IMR-90 (cell line): ENCODE measurements around the gene CLCA2. TPM values are rescaled to one million over a fixed set of nuclear protein-coding genes. Genes with fewer than 3 reads are reported as not detected.

Source experiments
- ATAC-seq: fragments of 200-7000 bp; cut with Tn5 transposase; 2 replicates; pipeline ENCODE4 v1.9.1; 2020; ENCODE audit warnings: low read depth, mild to moderate bottlenecking, moderate library complexity
- BruUV-seq: library from RNA; stranded (reverse); fragments of 400-500 nt; replicated peaks from 2 replicates; lab custom pipeline; 2021; lab: Mats Ljungman, UMichigan
- CTCF ChIA-PET: fragments of 300-600 bp; formaldehyde crosslinking; extraction: SDS; loops from one replicate; lab custom pipeline; 2021; ENCODE audit warnings: antibody characterized with exemption; lab: Yijun Ruan, JAX
- POLR2A ChIA-PET: fragments of 300-600 bp; sonication (Branson Sonifier 250); formaldehyde crosslinking; loops from one replicate; lab custom pipeline; 2022; ENCODE audit warnings: antibody characterized with exemption; ENCODE audit not compliant: unreplicated experiment; lab: Charles Lee
- DNase-seq: peaks from one replicate; pipeline ENCODE4 v3.0.0; 2013
- H2AFZ ChIP-seq: replicated peaks from 2 replicates; pipeline ENCODE3; 2013; ENCODE audit warnings: low read length, mild to moderate bottlenecking; ENCODE audit not compliant: poor library complexity
- H2AK5ac ChIP-seq: 2 replicates; pipeline ENCODE4 v1.6.1; 2013; ENCODE audit warnings: low read depth, low read length, inconsistent platforms
- H2AK9ac ChIP-seq: replicated peaks from 2 replicates; pipeline ENCODE3; 2013; ENCODE audit warnings: mild to moderate bottlenecking, low read depth, low read length, moderate library complexity; ENCODE audit not compliant: poor library complexity
- H2BK120ac ChIP-seq: 2 replicates; pipeline ENCODE4 v1.6.1; 2013; ENCODE audit warnings: low read depth, low read length, inconsistent platforms
- H2BK15ac ChIP-seq: 3 replicates; pipeline ENCODE4 v1.6.1; 2013; ENCODE audit warnings: low read depth, low read length, inconsistent platforms
- H2BK20ac ChIP-seq: 2 replicates; pipeline ENCODE4 v1.6.1; 2013; ENCODE audit warnings: low read depth, mild to moderate bottlenecking, inconsistent platforms, low read length, moderate library complexity
- H2BK5ac ChIP-seq: 2 replicates; pipeline ENCODE4 v1.6.1; 2013; ENCODE audit warnings: mild to moderate bottlenecking, low read depth, low read length, inconsistent platforms; ENCODE audit not compliant: poor library complexity, severe bottlenecking
- H3K14ac ChIP-seq: replicated peaks from 2 replicates; pipeline ENCODE4 v1.6.1; 2013; ENCODE audit warnings: low read depth, low read length, inconsistent platforms
- H3K18ac ChIP-seq: 2 replicates; pipeline ENCODE4 v1.6.1; 2013; ENCODE audit warnings: low read depth, low read length, control low read depth
- H3K23ac ChIP-seq: 2 replicates; pipeline ENCODE4 v1.6.1; 2013; ENCODE audit warnings: low read depth, low read length, inconsistent platforms
- H3K27ac ChIP-seq: 2 replicates; pipeline ENCODE4 v1.5.1; 2013; ENCODE audit warnings: mild to moderate bottlenecking, control low read depth, low read length; ENCODE audit not compliant: insufficient read depth
- H3K27me3 ChIP-seq: 2 replicates; pipeline ENCODE4 v1.6.1; 2013; ENCODE audit warnings: low read length; ENCODE audit not compliant: control insufficient read depth, insufficient read depth
- H3K36me3 ChIP-seq: 2 replicates; pipeline ENCODE4 v1.6.1; 2013; ENCODE audit warnings: low read length, mixed read lengths; ENCODE audit not compliant: control insufficient read depth, insufficient read depth
- H3K4ac ChIP-seq: 2 replicates; pipeline ENCODE4 v1.6.1; 2013; ENCODE audit warnings: low read depth, low read length, inconsistent platforms
- H3K4me1 ChIP-seq: 2 replicates; pipeline ENCODE4 v1.6.1; 2013; ENCODE audit warnings: low read length, mixed read lengths; ENCODE audit not compliant: control insufficient read depth, insufficient read depth
- H3K4me2 ChIP-seq: 2 replicates; pipeline ENCODE4 v1.6.1; 2013; ENCODE audit warnings: low read depth, mild to moderate bottlenecking, control low read depth, low read length, moderate library complexity
- H3K4me3 ChIP-seq: 2 replicates; pipeline ENCODE4 v1.5.1; 2013; ENCODE audit warnings: low read depth, mild to moderate bottlenecking, control low read depth, low read length, moderate library complexity; ENCODE audit not compliant: insufficient read depth
- H3K56ac ChIP-seq: 2 replicates; pipeline ENCODE4 v1.6.1; 2013; ENCODE audit warnings: low read length, inconsistent platforms; ENCODE audit not compliant: insufficient read depth; ENCODE audit errors: extremely low read depth
- H3K79me1 ChIP-seq, 2 experiments: 2 replicates each; pipeline ENCODE4 v1.6.1; 2013; ENCODE audit warnings: low read length in 2 of 2, inconsistent platforms in 1 of 2, low read depth in 1 of 2
- H3K9ac ChIP-seq: 2 replicates; pipeline ENCODE4 v1.6.1; 2013; ENCODE audit warnings: low read depth, low read length, control low read depth
- H3K9me1 ChIP-seq: 2 replicates; pipeline ENCODE4 v1.6.1; 2013; ENCODE audit warnings: low read length, inconsistent platforms; ENCODE audit not compliant: insufficient read depth
- H3K9me3 ChIP-seq: 2 replicates; pipeline ENCODE4 v1.6.1; 2013; ENCODE audit warnings: low read length; ENCODE audit not compliant: control insufficient read depth, insufficient read depth
- H4K20me1 ChIP-seq: 2 replicates; pipeline ENCODE4 v1.6.1; 2013; ENCODE audit warnings: low read length, inconsistent platforms; ENCODE audit not compliant: insufficient read depth
- H4K5ac ChIP-seq: 2 replicates; pipeline ENCODE4 v1.6.1; 2013; ENCODE audit warnings: mild to moderate bottlenecking, low read depth, low read length, control low read depth
- H4K8ac ChIP-seq, 2 experiments: 2 replicates each; pipeline ENCODE4 v1.6.1; 2013; ENCODE audit warnings: low read depth in 2 of 2, low read length in 2 of 2, control low read depth in 1 of 2, inconsistent platforms in 1 of 2
- H4K91ac ChIP-seq: 2 replicates; pipeline ENCODE4 v1.6.1; 2013; ENCODE audit warnings: low read depth, low read length, inconsistent platforms; ENCODE audit not compliant: insufficient read depth
- BHLHE40 ChIP-seq: fragments of 150-350 bp; IDR thresholded peaks from 2 replicates; pipeline ENCODE4 v1.6.1; 2016; ENCODE audit warnings: mild to moderate bottlenecking, low read depth, low read length
- CEBPB ChIP-seq: IDR thresholded peaks from 2 replicates; pipeline ENCODE4 v1.6.1; 2012; ENCODE audit warnings: low read depth, low read length, improper control_type of control experiment
- CHD1 ChIP-seq: IDR thresholded peaks from 2 replicates; pipeline ENCODE4 v1.6.1; 2012; ENCODE audit warnings: low read depth, low read length, improper control_type of control experiment
- FOS ChIP-seq: fragments of 150-350 bp; IDR thresholded peaks from 2 replicates; pipeline ENCODE4 v1.6.1; 2016; ENCODE audit warnings: low read depth, low read length
- MAFK ChIP-seq: IDR thresholded peaks from 2 replicates; pipeline ENCODE4 v1.6.1; 2012; ENCODE audit warnings: low read depth, low read length, improper control_type of control experiment
- MAZ ChIP-seq: IDR thresholded peaks from 2 replicates; pipeline ENCODE4 v1.6.1; 2012; ENCODE audit warnings: low read depth, mild to moderate bottlenecking, low read length, improper control_type of control experiment, moderate library complexity, borderline replicate concordance
- MXI1 ChIP-seq: IDR thresholded peaks from 2 replicates; pipeline ENCODE4 v1.6.1; 2012; ENCODE audit warnings: low read depth, mild to moderate bottlenecking, low read length, moderate library complexity, borderline replicate concordance
- NFE2L2 ChIP-seq: fragments of 150-350 bp; IDR thresholded peaks from 2 replicates; pipeline ENCODE4 v1.6.1; 2016; ENCODE audit warnings: low read depth, mild to moderate bottlenecking, low read length
- POLR2A ChIP-seq: IDR thresholded peaks from 2 replicates; pipeline ENCODE4 v1.6.1; 2012; ENCODE audit warnings: mild to moderate bottlenecking, low read depth, low read length
- RAD21 ChIP-seq: IDR thresholded peaks from 2 replicates; pipeline ENCODE4 v1.6.1; 2012; ENCODE audit warnings: low read length, improper control_type of control experiment
- RCOR1 ChIP-seq: IDR thresholded peaks from 2 replicates; pipeline ENCODE4 v1.6.1; 2012; ENCODE audit warnings: mild to moderate bottlenecking, low read length, improper control_type of control experiment; ENCODE audit not compliant: insufficient replicate concordance
- RFX5 ChIP-seq: IDR thresholded peaks from 2 replicates; pipeline ENCODE4 v1.8.0; 2012; ENCODE audit warnings: low read depth, mild to moderate bottlenecking, low read length, moderate library complexity
- SMC3 ChIP-seq: fragments of 150-350 bp; IDR thresholded peaks from 2 replicates; pipeline ENCODE4 v1.6.1; 2016; ENCODE audit warnings: low read depth, mild to moderate bottlenecking, antibody characterized with exemption, low read length, moderate library complexity
- WGBS, 2 experiments: methylation state at CpG; one replicate each; pipeline versions ENCODE4 v1.1.5 to v1.1.7; 2013; ENCODE audit warnings: missing lambda C conversion rate in 2 of 2; ENCODE audit not compliant: insufficient read length in 1 of 2; ENCODE audit errors: extremely low coverage in 2 of 2; 5-methylcytosine and 5-hydroxymethylcytosine counted together
- dilution Hi-C: fragments of 300-500 bp; cut with HindIII; formaldehyde crosslinking; loops from one replicate; pipeline ENCODE4 v1.14.3; 2018; ENCODE audit warnings: low sequenced_read_pairs; ENCODE audit not compliant: unreplicated experiment
- in situ Hi-C: fragments of 300-500 bp; cut with MboI; formaldehyde crosslinking; loops from 3 replicates; pipeline ENCODE4 v1.14.3; 2019; ENCODE audit warnings: low sequenced_read_pairs, inconsistent platforms, mixed read lengths
- intact Hi-C: fragments of 100-400 bp; cut with micrococcal nuclease; formaldehyde crosslinking; loops from 2 replicates; pipeline ENCODE4 v1.10.0; 2022
- polyA plus RNA-seq, 3 experiments: library from polyadenylated mRNA; depleted of rRNA; stranded (reverse); fragments of >200 nt; gene quantifications; 2 replicates each; pipeline ENCODE4 v1.2.3, GENCODE V29; 2012; ENCODE audit warnings: low replicate concordance in 1 of 3
- total RNA-seq: library from RNA; depleted of rRNA; stranded (reverse); fragments of >200 nt; gene quantifications from 2 replicates; pipeline ENCODE4 v1.2.3, GENCODE V29; 2012
- TF ChIP-seq, protein P1 (sequence below): fragments of 150-350 bp; IDR thresholded peaks from 2 replicates; pipeline ENCODE4 v1.6.1; 2017; ENCODE audit warnings: mild to moderate bottlenecking, antibody characterized with exemption, low read length, low read depth
- TF ChIP-seq, protein P2 (sequence below): fragments of 150-350 bp; IDR thresholded peaks from 2 replicates; pipeline ENCODE4 v1.6.1; 2016; ENCODE audit warnings: low read depth, mild to moderate bottlenecking, low read length, moderate library complexity, borderline replicate concordance
- TF ChIP-seq, protein P3 (sequence below): conservative IDR thresholded peaks from 2 replicates; pipeline ENCODE4 v1.5.1; 2012; ENCODE audit warnings: mild to moderate bottlenecking, low read depth, low read length, improper control_type of control experiment

CLCA2 gene
- total and polyA plus RNA-seq, 2 of the 4 experiments (the other 2 are of a cell fraction): 0.09 to 0.18 TPM

DNA sequence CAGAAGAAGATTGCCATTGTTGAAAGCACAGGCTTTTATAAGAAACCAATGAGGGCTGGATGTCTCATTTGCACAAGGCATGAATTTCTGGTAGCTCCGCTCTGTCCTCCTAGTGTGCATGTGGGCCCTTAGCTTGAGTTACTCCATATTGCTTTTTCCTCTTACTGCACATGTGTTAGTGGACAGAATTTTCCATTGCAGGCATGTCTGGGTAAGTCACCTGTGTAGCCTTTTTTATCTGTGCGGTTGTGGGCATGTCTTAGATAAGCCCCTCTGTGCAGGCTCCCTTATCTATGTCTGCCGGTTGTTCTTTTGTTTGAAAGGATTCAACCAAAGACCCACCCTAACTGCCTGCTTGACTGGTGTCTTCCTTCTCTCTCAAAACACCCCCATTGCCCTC, 37.5 kb downstream of the CLCA2 start:
- H3K27ac ChIP-seq: no peak overlapping the region
- in situ Hi-C loops (no loop called here), intact Hi-C loops (no loop called here), dilution Hi-C loops (no loop called here)
- H3K18ac ChIP-seq: no peak overlapping the region
- H3K9me1 ChIP-seq: no peaks in the 10 kb centered on the region
- H4K8ac ChIP-seq: no peak overlapping the region
- H2BK5ac ChIP-seq: no peak overlapping the region
- H3K4ac ChIP-seq: no peak overlapping the region
- ChIA-PET CTCF (no interaction called here), POLR2A (no interaction called here)
- ATAC-seq: no peak
- no peaks in the 10 kb centered on the region for H3K9me3 ChIP-seq
- peaks cover 4% of the 10 kb centered on the region for H3K27me3 ChIP-seq
- no peak overlapping the region for H3K56ac ChIP-seq
- H2BK15ac ChIP-seq: no peak overlapping the region
- no peaks in the 10 kb centered on the region for H3K79me1 ChIP-seq
- WGBS, 2 experiments: no CpG with 5 or more reads among the region's 3 CpGs
- no peak overlapping the region for H4K91ac ChIP-seq
- no peak overlapping the region for H2AK9ac ChIP-seq
- no peak overlapping the region for H3K9ac ChIP-seq
- no peak overlapping the region for H3K14ac ChIP-seq
- DNase-seq: no peak
- H2BK20ac ChIP-seq: no peak overlapping the region
- H3K4me1 ChIP-seq: no peaks in the 10 kb centered on the region
- no peak overlapping the region for H3K4me3 ChIP-seq
- BruUV-seq: no TSS peak
- H2AFZ ChIP-seq: no peak overlapping the region
- H3K4me2 ChIP-seq: no peak overlapping the region
- no peak overlapping the region for H3K23ac ChIP-seq
- H4K5ac ChIP-seq: no peak overlapping the region
- no peak for TF ChIP-seq SMC3
- TF ChIP-seq MAFK: no peak
- TF ChIP-seq BHLHE40: no peak
- TF ChIP-seq, protein P1, sequence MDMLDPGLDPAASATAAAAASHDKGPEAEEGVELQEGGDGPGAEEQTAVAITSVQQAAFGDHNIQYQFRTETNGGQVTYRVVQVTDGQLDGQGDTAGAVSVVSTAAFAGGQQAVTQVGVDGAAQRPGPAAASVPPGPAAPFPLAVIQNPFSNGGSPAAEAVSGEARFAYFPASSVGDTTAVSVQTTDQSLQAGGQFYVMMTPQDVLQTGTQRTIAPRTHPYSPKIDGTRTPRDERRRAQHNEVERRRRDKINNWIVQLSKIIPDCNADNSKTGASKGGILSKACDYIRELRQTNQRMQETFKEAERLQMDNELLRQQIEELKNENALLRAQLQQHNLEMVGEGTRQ: no peak
- no peak for TF ChIP-seq RAD21
- TF ChIP-seq CHD1: no peak
- no peak for TF ChIP-seq CEBPB
- TF ChIP-seq, protein P2, sequence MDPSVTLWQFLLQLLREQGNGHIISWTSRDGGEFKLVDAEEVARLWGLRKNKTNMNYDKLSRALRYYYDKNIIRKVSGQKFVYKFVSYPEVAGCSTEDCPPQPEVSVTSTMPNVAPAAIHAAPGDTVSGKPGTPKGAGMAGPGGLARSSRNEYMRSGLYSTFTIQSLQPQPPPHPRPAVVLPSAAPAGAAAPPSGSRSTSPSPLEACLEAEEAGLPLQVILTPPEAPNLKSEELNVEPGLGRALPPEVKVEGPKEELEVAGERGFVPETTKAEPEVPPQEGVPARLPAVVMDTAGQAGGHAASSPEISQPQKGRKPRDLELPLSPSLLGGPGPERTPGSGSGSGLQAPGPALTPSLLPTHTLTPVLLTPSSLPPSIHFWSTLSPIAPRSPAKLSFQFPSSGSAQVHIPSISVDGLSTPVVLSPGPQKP: no peak
- no peak for TF ChIP-seq RCOR1
- TF ChIP-seq MAZ: no peak
- TF ChIP-seq, protein P3, sequence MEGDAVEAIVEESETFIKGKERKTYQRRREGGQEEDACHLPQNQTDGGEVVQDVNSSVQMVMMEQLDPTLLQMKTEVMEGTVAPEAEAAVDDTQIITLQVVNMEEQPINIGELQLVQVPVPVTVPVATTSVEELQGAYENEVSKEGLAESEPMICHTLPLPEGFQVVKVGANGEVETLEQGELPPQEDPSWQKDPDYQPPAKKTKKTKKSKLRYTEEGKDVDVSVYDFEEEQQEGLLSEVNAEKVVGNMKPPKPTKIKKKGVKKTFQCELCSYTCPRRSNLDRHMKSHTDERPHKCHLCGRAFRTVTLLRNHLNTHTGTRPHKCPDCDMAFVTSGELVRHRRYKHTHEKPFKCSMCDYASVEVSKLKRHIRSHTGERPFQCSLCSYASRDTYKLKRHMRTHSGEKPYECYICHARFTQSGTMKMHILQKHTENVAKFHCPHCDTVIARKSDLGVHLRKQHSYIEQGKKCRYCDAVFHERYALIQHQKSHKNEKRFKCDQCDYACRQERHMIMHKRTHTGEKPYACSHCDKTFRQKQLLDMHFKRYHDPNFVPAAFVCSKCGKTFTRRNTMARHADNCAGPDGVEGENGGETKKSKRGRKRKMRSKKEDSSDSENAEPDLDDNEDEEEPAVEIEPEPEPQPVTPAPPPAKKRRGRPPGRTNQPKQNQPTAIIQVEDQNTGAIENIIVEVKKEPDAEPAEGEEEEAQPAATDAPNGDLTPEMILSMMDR: no peak
- no peak for TF ChIP-seq RFX5
- TF ChIP-seq MXI1: no peak
- no peak for TF ChIP-seq POLR2A
- no peak for TF ChIP-seq NFE2L2
- TF ChIP-seq FOS: no peak
- no peaks in the 10 kb centered on the region for H3K36me3 ChIP-seq
- no peak overlapping the region for H2BK120ac ChIP-seq
- H2AK5ac ChIP-seq: no peak overlapping the region
- no peaks in the 10 kb centered on the region for H4K20me1 ChIP-seq
